ENCODE measurements around the gene CAPN12.

CAPN12 gene

DNA sequence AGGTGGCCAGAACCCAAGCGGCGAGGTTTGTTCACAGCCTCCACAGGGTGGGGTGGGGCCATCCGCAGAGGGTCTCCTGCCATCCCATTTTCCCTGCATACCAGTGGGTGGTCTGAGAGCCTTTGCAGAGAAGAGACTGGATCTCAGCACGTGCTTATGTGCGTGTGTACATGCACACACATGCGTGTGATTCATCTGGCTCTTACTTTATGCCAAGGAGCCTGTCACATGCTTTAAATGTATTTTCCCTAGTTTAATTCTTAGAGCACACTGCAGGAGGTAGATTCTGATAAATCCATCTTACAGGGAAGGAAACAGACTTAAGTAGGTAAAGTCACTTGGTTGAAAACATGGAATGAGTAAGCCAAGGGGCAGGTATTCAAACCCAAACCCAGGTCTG lies 47.1 kb downstream of the CAPN12 start:
- no peak for DNase-seq (ENCODE audit: low read depth in 3 of 3)

GRCh38 chr19:38696729-38697055 lies 47.6 kb downstream of the CAPN12 start:
- DNase-seq (ENCODE audit: low read depth in 3 of 3): no peak

DNA sequence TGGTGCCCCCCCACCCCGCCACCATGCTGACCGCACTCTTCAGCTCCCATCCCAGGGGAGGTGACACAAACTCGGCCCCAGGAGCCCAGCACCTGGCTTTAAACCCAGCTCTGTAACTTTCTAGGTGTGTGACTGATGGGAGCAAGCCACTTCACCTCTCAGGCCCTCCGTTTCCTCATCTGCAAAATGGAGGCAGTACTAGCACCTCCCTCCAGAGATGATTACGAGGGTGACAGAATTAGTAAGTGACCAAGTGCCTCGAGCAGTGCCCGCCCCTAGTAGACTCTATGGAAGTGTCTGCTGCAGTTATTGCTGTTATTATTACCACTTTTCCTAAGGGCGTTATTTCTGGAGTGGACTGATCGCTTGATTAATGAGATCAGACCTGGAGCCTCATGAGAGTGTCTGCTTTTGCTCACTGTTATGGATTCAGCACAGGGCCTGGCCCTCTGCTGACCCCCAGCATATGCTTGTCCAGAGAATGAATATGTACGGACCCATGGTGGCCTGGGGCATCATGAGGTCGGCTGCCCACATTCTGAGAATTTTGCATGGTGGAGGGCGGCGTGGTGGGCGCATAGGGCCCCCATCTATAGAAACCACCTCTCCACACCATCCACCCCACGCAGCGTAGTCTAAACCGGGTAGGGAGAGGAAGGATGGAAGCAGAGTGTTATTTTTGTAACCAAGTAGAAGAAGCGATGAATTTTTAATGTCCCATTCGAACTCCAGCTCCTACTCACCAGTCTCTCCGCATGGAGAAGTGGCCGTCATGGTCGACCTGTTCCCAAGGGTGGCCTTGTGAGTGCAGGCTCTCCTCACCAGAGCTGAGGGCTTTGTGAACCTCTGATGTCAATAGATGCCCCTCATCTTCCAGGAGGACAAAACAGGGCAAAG lies 48.2 kb downstream of the CAPN12 start:
- no peak for DNase-seq (ENCODE audit: low read depth in 3 of 3)

DNA sequence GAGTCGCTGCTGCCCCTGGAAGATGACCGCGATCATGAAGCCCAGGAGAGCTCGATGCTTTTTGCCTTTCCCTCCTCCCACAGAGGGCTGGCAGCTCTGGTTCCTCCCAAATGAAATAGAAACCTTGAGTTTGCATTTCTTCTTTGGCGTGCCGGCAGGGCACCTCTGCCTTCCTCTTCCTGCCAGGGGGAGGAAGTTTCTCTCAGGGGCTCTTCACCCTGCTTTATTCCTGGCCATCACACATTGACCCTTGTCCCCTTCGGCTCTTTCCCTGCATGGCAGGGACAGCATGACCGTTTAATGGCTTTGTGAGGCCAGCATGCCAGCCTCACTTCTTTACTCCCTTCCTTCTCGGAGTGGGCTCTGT lies 49.0 kb downstream of the CAPN12 start:
- DNase-seq (ENCODE audit: low read depth in 3 of 3): no peak

DNA sequence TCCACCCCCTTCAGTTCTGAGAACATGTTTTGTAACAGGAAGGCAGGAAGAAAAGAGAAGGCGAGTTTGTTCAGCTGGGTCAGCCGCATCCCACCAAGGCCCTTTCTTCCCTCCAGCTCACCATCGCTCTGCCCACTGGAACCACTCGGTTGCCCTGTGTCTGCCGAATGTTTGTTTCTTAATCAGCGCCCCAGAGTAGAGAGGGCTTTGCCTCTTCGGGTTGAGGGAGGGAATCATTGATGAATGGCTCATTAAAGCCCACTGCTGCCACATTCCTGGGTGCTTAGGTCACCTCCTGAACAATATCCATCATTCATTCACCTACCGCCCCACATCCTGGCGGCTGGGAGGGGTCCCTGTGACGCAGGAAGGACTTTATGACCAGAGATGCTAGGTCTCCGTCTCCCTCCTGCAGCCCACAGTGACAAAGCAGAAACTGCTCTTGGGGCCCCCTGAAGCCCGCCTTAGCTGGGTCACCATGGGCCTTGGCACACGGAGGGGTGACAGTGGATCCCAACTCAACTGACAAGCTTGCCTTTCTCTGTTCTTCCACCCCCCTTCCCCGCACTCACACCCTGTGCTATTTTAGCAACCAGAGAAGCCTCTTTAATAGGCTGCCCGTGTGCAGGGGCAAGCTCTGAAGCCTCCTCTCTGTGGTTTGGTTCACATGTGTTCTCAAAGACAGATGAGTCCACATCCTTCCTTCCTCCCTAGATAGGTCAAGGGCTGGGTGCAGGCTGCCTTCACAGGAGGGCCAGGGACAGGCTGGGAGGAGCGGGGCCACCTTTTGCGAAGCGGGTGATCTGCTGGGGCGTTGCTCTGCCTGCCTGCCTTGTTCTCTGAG lies 50.7 kb downstream of the CAPN12 start:
- no peak for DNase-seq (ENCODE audit: low read depth in 3 of 3)

GRCh38 chr19:38692458-38693379 lies 51.6 kb downstream of the CAPN12 start:
- DNase-seq (ENCODE audit: low read depth in 3 of 3): no peak

DNA sequence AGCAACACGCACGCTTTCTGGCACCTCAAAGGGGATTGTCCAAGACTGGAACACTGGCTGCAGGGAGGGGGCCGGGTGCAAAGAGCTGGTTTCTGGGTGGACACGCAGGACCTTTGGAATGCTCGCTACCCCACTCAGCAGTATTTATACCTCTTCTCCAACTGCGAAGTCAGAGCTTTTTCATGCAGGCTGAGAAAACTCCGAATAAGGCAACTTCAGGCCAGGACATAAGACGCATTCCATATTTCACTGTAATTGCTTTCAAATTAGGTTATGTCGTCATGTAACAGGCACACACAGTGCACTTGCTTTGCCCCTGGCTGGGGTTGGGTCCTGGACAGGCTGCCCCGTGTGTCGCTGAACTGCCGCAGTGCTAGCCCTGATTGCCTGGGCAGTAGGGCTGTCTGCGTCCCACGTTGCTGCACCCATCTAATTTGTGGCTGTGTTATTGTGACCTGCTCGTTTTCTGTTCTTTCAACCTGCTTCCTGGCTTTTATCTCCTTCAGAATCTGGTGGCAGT lies 52.3 kb downstream of the CAPN12 start:
- DNase-seq (ENCODE audit: low read depth in 3 of 3): no peak

DNA sequence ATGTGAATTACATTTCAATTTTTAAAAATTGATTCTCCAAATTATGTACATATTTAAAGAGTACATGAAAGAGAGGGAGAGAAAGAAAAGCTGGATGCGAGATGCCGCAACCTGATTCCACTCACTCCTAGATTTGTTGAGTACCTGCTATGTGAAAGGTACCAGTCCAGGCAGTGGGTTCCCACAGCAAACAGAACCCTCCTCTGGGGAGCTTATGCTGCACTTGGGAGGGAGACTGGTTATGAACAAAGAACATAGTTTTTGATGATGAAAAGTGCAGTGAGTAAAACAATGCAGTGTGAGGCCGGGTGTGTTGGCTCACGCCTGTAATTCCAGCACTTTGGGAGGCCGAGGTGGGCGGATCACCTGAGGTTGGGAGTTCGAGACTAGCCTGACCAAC lies 53.4 kb downstream of the CAPN12 start:
- no peak for DNase-seq (ENCODE audit: low read depth in 3 of 3)

DNA sequence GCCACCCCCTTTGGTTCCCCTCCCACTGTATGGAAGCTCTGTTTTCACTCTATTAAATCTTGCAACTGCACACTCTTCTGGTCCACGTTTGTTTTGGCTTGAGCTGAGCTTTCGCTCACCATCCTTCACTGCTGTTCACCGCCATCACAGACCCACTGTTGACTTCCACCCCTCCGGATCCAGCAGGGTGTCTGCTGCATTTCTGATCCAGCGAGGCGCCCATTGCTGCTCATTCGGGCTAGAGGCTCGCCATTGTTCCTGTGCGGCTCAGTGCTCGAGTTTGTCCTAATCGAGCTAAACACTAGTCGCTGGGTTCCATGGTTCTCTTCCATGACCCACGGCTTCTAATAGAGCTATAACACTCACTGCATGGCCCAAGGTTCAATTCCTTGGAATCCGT lies 54.1 kb downstream of the CAPN12 start:
- no peak for DNase-seq (ENCODE audit: low read depth in 3 of 3)

DNA sequence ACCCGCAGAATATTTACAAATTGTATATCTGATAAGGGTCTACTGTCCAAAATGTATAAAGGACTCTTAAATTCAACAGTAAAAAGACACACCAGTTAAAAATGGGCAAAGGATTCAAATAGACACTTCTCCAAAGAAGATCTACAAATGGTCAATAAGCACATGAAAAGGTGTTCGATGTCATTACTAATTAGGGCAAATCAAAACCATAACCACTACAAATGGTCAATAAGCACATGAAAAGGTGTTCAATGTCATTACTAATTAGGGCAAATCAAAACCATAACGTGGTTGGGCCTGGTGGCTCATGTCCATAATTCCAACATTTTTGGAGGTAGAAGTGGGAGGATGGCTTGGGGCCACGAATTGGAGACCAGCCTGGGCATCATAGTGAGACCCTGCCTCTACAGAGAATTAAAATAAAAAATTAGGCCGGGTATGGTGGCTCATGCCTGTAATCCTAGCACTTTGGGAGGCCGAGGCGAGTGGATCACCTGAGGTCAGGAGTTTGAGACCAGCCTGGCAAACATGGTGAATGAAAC lies 56.4 kb downstream of the CAPN12 start:
- no peak for DNase-seq (ENCODE audit: low read depth in 3 of 3)

GRCh38 chr19:38686530-38686888 lies 57.8 kb downstream of the CAPN12 start:
- no peak for DNase-seq (ENCODE audit: low read depth in 3 of 3)

DNA sequence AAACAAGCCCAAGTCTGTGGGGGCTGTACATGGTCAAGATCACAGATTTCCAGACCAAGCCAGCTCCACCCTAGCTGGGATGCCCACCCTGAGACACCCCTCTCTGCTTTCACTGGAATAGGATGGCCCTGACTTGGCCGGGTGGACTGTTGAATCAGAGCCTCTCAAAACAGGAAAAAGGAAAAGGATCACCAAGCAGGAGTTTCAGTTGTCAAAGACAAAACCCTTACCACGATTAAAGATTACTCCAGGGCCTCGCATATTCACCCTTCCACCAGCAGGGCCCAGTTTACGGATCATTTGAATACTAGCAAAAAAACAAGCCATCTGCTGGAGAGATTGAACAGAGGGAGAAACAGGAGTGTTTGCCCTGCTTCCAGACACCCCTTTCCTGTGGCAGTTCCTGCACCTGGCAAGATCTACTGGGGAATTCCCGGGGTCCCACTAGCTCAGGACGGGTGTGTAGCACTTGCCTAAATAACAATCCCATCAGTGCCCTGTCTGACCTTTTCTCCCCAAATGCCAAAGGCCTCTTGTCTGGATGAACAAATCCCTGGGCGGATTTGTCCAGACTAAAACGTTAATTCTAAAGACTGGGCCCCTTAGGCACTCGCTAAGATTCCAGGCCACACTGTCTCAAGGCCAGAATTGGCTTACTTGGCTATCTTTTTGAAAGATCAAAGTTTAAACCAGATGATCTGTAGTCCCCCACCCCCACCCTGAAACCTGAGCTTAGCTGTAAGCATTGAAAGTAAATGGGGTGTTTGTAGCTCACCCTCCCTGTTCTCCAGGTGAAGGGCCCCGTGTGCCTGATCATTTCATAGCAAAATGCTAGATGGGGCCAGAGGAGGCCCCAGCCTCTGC lies 58.4 kb downstream of the CAPN12 start:
- DNase-seq (ENCODE audit: low read depth in 3 of 3): no peak

GRCh38 chr19:38684862-38685665 lies 59.2 kb downstream of the CAPN12 start:
- no peak for DNase-seq (ENCODE audit: low read depth in 3 of 3)

- DNase-seq (ENCODE audit: low read depth in 3 of 3): no peak
These were observed 60.0 kb downstream of the CAPN12 start for GRCh38 chr19:38684078-38684861.

- DNase-seq (ENCODE audit: low read depth in 3 of 3): no peak
These were observed 60.7 kb downstream of the CAPN12 start for GRCh38 chr19:38683393-38684077.

GRCh38 chr19:38682872-38683392 lies 61.3 kb downstream of the CAPN12 start:
- DNase-seq (ENCODE audit: low read depth in 3 of 3): no peak

DNA sequence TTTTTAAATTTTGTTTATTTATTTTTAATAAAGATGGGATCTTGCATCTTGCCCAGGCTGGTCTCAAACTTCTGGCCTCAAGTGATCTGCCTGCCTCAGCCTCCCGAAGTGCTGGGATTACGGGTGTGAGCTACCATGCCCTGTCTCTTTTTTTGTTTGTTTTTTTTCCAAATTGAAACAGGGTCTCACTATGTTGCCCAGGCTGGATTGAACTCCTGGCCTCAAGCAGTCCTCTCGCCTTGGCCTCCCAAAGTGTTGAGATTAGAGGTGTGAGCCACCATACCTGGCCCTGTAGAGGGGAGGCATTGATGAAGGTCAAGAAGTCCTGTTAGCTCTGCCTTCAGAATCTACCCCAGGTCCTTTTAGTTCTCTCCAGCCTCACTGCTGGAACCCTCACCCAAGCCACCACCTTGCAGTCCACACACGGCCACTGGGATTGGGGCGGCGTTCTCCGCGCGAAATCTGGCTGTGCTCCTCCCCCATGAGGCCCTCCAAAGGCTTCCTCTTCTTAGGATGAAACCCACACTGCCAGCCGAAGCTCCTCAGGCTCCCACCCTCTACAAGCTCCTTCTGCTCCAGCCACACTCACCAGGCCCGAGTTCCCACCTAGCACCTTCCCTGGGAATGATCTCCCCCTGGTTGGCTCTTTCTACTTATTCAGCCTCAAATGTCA lies 61.9 kb downstream of the CAPN12 start:
- no peak for DNase-seq (ENCODE audit: low read depth in 3 of 3)
